ENCODE data around the gene NFIC.
"Not testable (repeated sequence)": the region's sequence is repeated elsewhere in the genome, so short reads cannot be mapped to it uniquely, and the experiment has no call there.

The NFIC gene

GRCh38 chr19:3365836-3366752 lies at the start of gene NFIC:
NFIC (plus strand) TSS chr19:3366583; CDS start chr19:3366637, 54 bp downstream.
- no peak for DNase-seq (ENCODE audit: low spot score)

- no peak for DNase-seq (ENCODE audit: low spot score)
These were observed 49.6 kb upstream of the NFIC start for GRCh38 chr19:3316659-3317207.

GRCh38 chr19:3319643-3320353 lies 46.6 kb upstream of the NFIC start:
- no peak for DNase-seq (ENCODE audit: low spot score)

GRCh38 chr19:3320354-3320670 lies 46.1 kb upstream of the NFIC start:
- DNase-seq (ENCODE audit: low spot score): no peak

- DNase-seq (ENCODE audit: low spot score): no peak
These were observed 45.5 kb upstream of the NFIC start for GRCh38 chr19:3320853-3321252.

- no peak for DNase-seq (ENCODE audit: low spot score)
These were observed 44.7 kb upstream of the NFIC start for GRCh38 chr19:3321696-3322095.

GRCh38 chr19:3322199-3322978 lies 44.0 kb upstream of the NFIC start:
- DNase-seq (ENCODE audit: low spot score): no peak

GRCh38 chr19:3323026-3323425 lies 43.4 kb upstream of the NFIC start:
- DNase-seq (ENCODE audit: low spot score): no peak

GRCh38 chr19:3323658-3324057 lies 42.7 kb upstream of the NFIC start:
- no peak for DNase-seq (ENCODE audit: low spot score)

- DNase-seq (ENCODE audit: low spot score): peak; percentile 81
These were observed 42.0 kb upstream of the NFIC start for GRCh38 chr19:3324405-3324856.

- no peak for DNase-seq (ENCODE audit: low spot score)
These were observed 40.9 kb upstream of the NFIC start for GRCh38 chr19:3325451-3325850.

- DNase-seq (ENCODE audit: low spot score): no peak
These were observed 37.6 kb upstream of the NFIC start for GRCh38 chr19:3328743-3329142.

- no peak for DNase-seq (ENCODE audit: low spot score)
These were observed 36.3 kb upstream of the NFIC start for GRCh38 chr19:3330047-3330446.

- not testable (repeated sequence) for DNase-seq (ENCODE audit: low spot score)
These were observed 34.2 kb upstream of the NFIC start for GRCh38 chr19:3332232-3332631.

- DNase-seq (ENCODE audit: low spot score): no peak
These were observed 33.3 kb upstream of the NFIC start for GRCh38 chr19:3333020-3333583.

GRCh38 chr19:3333662-3334061 lies 32.7 kb upstream of the NFIC start:
- no peak for DNase-seq (ENCODE audit: low spot score)

- DNase-seq (ENCODE audit: low spot score): not testable (repeated sequence)
These were observed 31.5 kb upstream of the NFIC start for GRCh38 chr19:3334749-3335430.

- DNase-seq (ENCODE audit: low spot score): no peak
These were observed 30.7 kb upstream of the NFIC start for GRCh38 chr19:3335431-3336350.

GRCh38 chr19:3336351-3336679 lies 30.1 kb upstream of the NFIC start:
- no peak for DNase-seq (ENCODE audit: low spot score)

Data from HuH-7 (cell line).